T-helper 2 cell (primary cell): Measurements from ENCODE around the gene CALHM4.
"Not testable (repeated sequence)": the region's sequence is repeated elsewhere in the genome, so short reads cannot be mapped to it uniquely, and the experiment has no call there.

Experiments
- DNase-seq, 5 experiments: peaks; one replicate each; pipeline versions ENCODE4 v3.0.0 to v3.0.0-alpha.2; 2012 to 2022

The CALHM4 gene

GRCh38 chr6:116577486-116577885 is 23.9 kb downstream of the CALHM4 start:
- DNase-seq: no peak

- no peak for DNase-seq
These were observed 24.8 kb downstream of the CALHM4 start for GRCh38 chr6:116578335-116578734.

GRCh38 chr6:116579143-116579542 is 25.6 kb downstream of the CALHM4 start:
- no peak for DNase-seq

- no peak for DNase-seq
These were observed 26.6 kb downstream of the CALHM4 start for GRCh38 chr6:116580198-116580597.

DNA sequence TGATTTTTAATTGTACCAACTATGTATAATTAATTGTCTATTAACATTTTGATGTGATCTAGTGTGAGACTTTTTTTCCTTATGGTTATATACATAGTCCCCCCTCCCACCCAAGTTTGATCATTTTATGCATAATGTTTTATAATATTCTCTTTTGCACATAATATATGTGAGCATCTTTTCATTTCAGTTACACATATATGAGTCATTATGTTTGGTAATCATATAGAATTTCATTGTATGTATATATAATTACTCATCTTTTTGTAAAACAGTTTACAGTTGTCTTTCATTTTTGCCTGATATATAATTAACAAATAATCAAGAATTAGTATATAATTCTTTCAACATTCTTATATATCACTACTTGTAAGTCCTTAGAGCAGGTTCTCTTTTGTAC is 32.7 kb downstream of the CALHM4 start:
- no peak for DNase-seq

DNA sequence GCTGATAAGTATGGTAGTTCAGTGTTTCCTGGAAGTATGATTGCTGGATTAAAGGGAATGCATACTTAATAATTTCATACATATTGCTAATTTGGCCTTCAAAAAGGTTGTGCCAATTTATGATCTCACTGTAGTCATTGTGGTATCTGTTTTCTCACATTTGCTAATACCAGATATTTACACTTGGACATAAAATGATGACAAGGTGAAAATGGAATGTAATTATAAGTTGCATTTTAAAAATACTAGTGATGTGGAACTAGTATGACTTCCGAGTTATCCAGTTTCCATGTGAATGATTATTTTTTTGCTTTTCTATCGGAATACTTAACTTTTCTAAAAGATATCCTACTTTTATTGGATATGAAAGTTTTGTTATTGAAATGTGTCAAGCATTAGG is 33.2 kb downstream of the CALHM4 start:
- no peak for DNase-seq

DNA sequence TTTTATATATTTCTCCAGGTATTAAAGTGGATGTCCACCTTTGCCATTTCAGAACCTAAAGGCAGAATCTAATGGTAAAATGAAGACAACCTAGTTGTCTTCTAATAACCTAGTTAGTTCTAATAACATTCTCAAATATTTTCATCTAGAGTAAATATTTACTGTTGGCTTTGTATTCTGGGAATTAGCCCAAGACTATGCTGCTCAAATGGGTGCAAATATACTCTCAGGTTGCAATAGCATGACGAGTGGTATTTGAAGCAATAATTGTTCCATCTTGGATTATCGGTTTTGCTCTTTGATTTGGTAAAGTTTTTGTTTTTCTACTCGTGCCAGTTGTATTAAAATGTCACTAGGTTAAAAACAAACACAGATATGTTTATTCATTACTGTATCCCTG is 41.7 kb downstream of the CALHM4 start:
- DNase-seq: no peak

DNA sequence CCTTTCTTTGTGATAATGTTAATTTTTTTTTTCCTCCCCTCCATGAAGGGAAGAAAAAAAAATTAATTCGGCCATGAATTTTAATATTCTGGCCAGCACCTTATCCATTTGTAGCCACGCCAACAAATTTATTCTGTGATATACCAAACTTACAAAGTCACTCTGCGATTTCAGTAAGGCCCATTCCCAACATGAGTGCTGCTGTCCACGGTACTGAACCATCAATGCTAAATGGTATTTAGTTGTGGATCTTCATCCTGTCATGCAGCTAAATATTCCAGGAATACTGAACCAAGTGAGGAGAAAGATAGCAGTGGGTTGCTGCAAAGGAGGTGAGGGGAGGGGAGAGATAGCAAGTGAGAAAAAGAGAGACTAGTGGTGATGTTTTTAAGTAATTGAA is 43.3 kb downstream of the CALHM4 start:
- no peak for DNase-seq

DNA sequence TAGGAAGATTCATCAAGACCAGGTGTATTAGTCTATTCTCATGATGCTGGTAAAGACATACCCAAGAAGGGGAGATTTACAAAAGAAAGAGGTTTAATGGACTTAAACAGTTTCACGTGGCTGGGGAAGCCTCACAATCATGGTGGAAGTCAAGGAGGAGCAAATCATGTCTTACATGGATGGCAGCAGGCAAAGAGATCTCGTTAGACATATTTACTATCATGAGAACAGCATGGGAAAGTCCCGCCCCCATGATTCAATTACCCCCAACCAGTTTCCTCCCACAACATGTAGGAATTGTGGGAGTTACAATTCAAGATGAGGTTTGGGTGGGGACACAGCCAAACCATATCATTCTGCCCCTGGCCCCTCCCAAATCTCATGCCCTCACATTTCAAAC is 50.4 kb downstream of the CALHM4 start:
- DNase-seq: not testable (repeated sequence)

DNA sequence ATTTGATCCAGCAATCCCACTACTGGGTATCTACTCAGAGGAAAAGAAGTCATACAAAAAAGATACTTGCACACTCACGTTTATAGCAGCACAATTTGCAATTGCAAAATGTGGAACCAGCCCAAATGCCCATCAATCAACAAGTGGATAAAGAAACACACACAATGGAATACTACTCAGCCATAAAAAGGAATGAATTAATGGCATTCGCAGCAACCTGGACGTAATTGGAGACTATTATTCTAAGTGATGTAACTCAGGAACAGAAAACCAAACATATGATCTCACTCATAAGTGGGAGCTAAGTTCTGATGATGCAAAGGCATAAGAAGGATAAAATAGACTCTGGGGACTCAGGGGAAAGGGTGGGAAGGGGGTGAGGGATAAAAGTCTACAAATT is 51.3 kb downstream of the CALHM4 start:
- not testable (repeated sequence) for DNase-seq

GRCh38 chr6:116605935-116606334 is 52.4 kb downstream of the CALHM4 start:
- no peak for DNase-seq
